COLO668 (cell line): ENCODE measurements around the gene CTSZ.

Experiments used
- DNase-seq: peaks from one replicate; lab custom pipeline; 2025; ENCODE audit not compliant: unreplicated experiment; lab: John Stamatoyannopoulos, UW

CTSZ gene

GRCh38 chr20:59032023-59032712 is 25.1 kb upstream of the CTSZ start, which contains the start of gene ATP5F1E:
Gene ATP5F1E (minus strand): TSS chr20:59032335. CDS start chr20:59032251, 84 bp downstream.
- peak; percentile 99 for DNase-seq

- DNase-seq: no peak
Observed at GRCh38 chr20:59031564-59032022, 24.5 kb upstream of the CTSZ start.

GRCh38 chr20:59030911-59031563 is 24.0 kb upstream of the CTSZ start:
- no peak for DNase-seq

- DNase-seq: no peak
Observed at GRCh38 chr20:59028812-59029211, 21.8 kb upstream of the CTSZ start.

- DNase-seq: no peak
Observed at GRCh38 chr20:59027741-59028320, 20.8 kb upstream of the CTSZ start.

- DNase-seq: no peak
Observed at GRCh38 chr20:59026904-59027740, 20.1 kb upstream of the CTSZ start.

- DNase-seq: no peak
Observed at GRCh38 chr20:59025511-59025910, 18.5 kb upstream of the CTSZ start.

GRCh38 chr20:59025086-59025485 is 18.0 kb upstream of the CTSZ start:
- no peak for DNase-seq

- DNase-seq: no peak
Observed at GRCh38 chr20:59024111-59024530, 17.1 kb upstream of the CTSZ start.

- no peak for DNase-seq
Observed at GRCh38 chr20:59023616-59024015, 16.6 kb upstream of the CTSZ start.

- no peak for DNase-seq
Observed at GRCh38 chr20:59022754-59023153, 15.7 kb upstream of the CTSZ start.

GRCh38 chr20:59020938-59021551 is 14.0 kb upstream of the CTSZ start:
- DNase-seq: no peak

- DNase-seq: no peak
Observed at GRCh38 chr20:59019217-59019616, 12.2 kb upstream of the CTSZ start, which contains the start of gene TUBB1. Gene TUBB1 (plus strand): TSS chr20:59019429. CDS start chr20:59019523, 94 bp downstream.

GRCh38 chr20:59018817-59019216 is 11.8 kb upstream of the CTSZ start:
- DNase-seq: no peak

- DNase-seq: no peak
Observed at GRCh38 chr20:59017493-59018231, 10.6 kb upstream of the CTSZ start.

GRCh38 chr20:59016795-59017492 is 9.9 kb upstream of the CTSZ start:
- no peak for DNase-seq

- DNase-seq: no peak
Observed at GRCh38 chr20:59015812-59016711, 9.0 kb upstream of the CTSZ start.

GRCh38 chr20:59015411-59015810 is 8.4 kb upstream of the CTSZ start:
- no peak for DNase-seq
